GM10266 (cell line): ENCODE results near the gene TMEM52B.

Experiments used
- DNase-seq: peaks from one replicate; pipeline ENCODE4 v3.0.0; 2012; ENCODE audit errors: extremely low spot score
- TF ChIP-seq, protein P1 (sequence below): IDR thresholded peaks from 2 replicates; pipeline ENCODE4 v1.5.1; 2012; ENCODE audit warnings: mild to moderate bottlenecking, low read depth; ENCODE audit not compliant: control insufficient read depth, insufficient read depth; ENCODE audit errors: missing control alignments

TMEM52B gene

DNA sequence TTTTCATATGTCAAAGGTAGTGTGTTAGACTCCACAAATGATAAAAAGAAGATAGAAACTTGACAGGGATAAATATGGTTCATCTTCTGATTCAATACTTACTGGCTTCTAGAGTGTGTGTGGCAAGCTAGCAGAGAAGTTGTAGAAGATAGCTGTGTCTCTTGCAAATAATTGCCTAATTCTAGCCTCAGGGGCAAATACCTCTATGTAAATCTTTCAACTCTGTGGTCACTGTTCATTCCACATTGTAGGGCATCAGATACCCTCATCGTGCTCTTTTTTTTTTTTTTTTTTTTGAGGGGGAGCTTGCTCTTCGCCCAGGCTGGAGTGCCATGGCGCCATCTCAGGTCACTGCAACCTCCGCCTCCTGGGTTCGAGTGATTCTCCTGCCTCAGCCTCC lies 8.6 kb upstream of the TMEM52B start:
- TF ChIP-seq, protein P1, sequence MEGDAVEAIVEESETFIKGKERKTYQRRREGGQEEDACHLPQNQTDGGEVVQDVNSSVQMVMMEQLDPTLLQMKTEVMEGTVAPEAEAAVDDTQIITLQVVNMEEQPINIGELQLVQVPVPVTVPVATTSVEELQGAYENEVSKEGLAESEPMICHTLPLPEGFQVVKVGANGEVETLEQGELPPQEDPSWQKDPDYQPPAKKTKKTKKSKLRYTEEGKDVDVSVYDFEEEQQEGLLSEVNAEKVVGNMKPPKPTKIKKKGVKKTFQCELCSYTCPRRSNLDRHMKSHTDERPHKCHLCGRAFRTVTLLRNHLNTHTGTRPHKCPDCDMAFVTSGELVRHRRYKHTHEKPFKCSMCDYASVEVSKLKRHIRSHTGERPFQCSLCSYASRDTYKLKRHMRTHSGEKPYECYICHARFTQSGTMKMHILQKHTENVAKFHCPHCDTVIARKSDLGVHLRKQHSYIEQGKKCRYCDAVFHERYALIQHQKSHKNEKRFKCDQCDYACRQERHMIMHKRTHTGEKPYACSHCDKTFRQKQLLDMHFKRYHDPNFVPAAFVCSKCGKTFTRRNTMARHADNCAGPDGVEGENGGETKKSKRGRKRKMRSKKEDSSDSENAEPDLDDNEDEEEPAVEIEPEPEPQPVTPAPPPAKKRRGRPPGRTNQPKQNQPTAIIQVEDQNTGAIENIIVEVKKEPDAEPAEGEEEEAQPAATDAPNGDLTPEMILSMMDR: no peak
- no peak for DNase-seq

DNA sequence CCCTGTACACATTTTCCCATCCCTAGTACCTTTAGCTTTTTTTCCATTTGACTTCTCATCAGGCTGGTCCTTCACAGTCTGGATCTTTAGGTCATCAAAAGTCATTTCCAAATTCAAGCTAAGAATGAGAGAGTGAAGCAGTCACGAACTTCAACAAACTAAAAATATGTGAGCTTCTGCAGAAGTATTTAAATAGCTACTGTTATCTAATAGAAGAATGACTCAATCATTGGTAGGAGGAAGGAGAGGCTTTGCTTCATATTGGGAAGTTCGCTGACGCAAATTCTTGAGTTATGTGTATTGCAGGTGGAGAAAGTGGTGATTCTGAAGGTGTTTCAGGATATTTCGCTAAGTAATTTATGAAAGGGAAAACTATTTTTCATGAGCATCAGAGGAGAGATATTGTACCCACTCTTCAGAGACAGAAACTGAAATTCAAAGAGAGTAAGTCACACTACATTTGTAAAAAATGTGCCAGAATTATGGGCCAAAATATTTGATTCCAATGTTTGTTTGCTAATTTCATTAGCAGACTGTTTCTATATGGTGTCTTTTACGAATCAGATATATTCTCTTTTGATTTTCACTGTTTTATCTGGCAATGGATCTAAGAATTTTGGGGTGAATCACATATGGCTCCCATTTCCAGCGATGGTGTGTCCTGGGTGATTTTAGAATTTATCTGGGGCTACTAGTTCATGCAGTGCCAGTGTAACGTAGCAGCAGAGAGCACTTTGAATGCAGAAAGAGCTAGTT lies 6.7 kb upstream of the TMEM52B start, which contains the start of gene OLR1:
TSS of gene OLR1 (minus strand) at position 160 of the 756 bp plus-strand sequence. CDS start at position 105, 55 bp downstream.
- DNase-seq: no peak
- TF ChIP-seq, protein P1: no peak

DNA sequence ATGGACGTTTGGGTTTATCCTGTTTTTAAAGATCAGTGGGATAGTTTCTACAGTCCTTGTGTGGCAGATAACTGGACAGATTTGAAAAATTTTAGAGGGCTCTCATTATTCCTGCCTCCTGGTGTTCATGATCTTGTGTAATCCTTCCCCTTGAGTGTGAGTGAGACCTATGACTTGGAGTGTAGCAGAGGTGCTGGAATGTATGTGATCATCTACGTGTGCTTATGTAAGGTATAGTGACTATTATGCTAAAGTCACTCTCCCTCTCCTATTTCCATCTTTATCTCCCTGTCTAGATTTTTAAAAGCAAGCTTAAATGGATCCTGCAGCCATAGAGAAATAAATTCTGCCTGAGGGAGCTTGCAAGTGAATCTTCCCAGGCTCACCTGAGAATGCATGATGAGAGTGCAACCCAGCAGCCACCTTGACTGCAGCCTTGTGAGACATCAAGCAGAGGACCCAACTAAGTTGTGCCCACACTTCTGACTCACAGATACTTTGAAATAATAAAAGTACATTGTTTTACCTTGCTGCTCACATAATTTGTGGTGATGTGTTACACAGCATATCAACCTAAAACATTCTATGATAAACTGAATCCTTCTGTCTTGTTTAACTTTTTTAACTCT lies 3.7 kb upstream of the TMEM52B start:
- TF ChIP-seq, protein P1: no peak
- no peak for DNase-seq

DNA sequence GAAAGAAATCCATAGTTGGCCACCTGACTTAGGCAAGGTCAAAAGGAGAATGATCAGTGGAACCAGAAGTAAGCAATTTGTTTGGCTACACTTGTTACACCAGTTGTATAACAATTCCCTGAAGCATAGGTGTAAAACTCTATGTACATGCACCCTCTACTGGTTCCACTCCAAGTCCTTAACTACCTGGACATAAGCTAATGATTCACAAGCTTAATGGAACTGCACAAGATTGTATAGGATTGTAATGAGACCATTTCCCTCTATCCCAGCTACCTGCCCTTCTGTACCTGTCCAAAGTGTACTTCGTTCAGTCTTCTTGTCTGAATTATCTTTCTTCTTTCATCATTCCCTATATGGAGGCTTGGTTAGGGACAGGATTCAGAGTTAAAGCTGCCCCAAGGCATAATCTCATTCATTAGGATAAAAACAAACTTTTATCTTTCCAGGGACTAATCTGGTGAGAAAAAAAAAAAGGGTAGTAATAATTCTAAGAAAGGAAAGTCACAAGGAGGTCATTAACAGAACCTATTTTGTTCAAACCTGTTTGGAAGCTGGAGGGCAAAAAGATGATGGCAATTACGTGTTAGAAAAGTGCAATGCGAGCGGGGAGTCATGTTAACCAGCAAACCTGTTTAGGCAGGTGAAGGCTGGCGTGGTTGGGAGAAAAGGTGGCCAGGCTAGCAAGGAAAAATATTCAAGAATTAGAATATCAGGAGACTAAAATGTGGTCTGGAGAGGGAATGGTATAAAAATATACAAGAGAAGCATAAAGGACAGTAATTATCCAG lies 2.8 kb upstream of the TMEM52B start:
- no peak for DNase-seq
- TF ChIP-seq, protein P1: no peak

DNA sequence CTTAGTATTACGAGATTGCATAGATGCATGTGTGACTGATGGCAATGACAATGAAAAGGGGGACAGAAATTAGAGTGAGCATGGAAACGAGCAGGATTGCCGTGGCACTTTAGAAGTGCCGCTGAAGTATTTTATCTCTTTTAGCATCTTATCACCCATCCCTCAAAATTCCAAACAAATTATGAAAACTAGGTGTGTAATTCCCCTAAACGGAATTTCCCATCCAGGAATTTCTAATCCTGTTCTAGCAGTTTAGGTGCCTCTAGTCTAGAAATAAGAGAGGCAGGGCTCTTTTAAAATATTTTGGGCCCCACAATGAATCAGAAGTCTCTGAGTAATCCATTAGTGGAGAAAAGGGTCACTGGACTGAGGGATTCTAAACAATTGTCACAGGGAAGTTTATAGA lies 947 bp downstream of the TMEM52B start:
- TF ChIP-seq, protein P1: no peak
- DNase-seq: no peak

DNA sequence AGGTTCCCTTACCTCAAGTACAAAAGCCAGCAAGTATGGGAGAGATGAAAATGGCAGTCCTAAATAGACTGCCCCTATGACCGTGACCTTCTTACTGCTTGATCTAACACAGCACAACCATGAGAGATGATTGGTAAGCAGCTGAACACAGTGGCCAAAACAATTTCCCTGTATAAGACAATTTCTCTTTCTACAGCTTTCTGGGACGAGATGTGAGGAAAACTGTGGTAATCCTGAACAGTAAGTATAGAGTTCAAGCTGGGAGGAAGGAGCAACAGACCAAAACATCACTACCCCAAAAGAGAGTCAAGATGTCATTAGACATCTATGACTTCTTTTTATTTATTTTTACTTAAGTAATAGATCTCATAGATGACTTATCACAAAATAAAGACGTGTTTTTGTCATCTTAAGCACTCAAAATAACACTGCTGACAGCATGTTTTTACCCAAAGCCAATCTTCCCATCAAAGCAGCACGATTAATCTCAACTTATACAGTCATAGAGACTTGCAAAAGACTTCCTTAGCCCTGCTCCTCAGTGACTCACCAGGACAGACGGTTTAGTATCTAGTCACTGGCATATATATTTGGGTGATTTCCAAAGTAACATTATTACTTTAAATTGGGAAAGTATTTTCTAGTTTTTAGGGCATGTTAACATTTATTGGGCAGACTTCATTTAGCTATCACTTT lies 3.7 kb downstream of the TMEM52B start:
- TF ChIP-seq, protein P1: no peak
- no peak for DNase-seq
